Measurements from ENCODE around the gene PCYOX1L. TPM values are rescaled to one million over a fixed set of nuclear protein-coding genes. Genes with fewer than 3 reads are reported as not detected.

PCYOX1L gene
- total and polyA plus RNA-seq, 9 of the 15 experiments (the other 6 are each of a cell fraction or from before 2014, with no cell fraction given) = 2.3 to 17.9 (median 6.0) TPM

DNA sequence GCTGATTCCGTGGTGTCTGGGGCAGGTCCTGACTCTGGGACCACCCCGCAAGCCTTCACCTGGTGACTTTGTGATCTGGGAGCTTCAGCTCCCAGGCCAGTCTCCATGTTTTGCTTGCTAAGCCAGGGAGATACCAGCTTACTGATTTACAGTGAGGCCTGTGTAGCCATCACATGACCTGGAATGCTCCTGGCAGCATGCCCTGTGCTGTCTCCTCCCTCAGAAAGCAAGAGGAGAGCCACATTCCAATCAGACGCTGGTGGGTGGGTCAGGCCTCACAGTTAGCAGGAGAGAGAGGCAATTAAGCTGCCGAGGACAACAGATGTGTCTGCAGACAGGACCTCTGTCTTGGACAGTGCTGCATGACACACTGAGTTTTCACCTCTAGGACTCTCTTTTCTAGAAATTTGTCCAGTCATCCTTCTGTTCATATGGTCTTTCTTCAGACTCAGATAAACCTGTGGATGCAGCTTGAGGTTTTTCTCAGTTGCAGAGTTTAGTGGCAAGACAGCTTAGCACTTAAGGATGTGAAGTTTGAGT, 37.0 kb upstream of the PCYOX1L start (continued):
- TF ChIP-seq, protein P1, sequence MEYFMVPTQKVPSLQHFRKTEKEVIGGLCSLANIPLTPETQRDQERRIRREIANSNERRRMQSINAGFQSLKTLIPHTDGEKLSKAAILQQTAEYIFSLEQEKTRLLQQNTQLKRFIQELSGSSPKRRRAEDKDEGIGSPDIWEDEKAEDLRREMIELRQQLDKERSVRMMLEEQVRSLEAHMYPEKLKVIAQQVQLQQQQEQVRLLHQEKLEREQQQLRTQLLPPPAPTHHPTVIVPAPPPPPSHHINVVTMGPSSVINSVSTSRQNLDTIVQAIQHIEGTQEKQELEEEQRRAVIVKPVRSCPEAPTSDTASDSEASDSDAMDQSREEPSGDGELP (CRISPR knock-in tag; IDR thresholded peaks at IDR 0.05; ENCODE audit: borderline replicate concordance) = peak; percentile 87; the same call in 1 of the 2 replicates
- TF ChIP-seq SOX6 (IDR thresholded peaks at IDR 0.05) = peak; percentile 81
- peak; percentile 56 for TF ChIP-seq PHF20 (IDR thresholded peaks at IDR 0.05; ENCODE audit: partially characterized antibody)
- no peak for TF ChIP-seq FUS (optimal IDR thresholded peaks at IDR 0.05; ENCODE audit: low read depth, low read length)
- TF ChIP-seq SMARCB1 (IDR thresholded peaks at IDR 0.05; ENCODE audit: insufficient read length, low read depth) = peak; percentile 45
- TF ChIP-seq, protein P2, sequence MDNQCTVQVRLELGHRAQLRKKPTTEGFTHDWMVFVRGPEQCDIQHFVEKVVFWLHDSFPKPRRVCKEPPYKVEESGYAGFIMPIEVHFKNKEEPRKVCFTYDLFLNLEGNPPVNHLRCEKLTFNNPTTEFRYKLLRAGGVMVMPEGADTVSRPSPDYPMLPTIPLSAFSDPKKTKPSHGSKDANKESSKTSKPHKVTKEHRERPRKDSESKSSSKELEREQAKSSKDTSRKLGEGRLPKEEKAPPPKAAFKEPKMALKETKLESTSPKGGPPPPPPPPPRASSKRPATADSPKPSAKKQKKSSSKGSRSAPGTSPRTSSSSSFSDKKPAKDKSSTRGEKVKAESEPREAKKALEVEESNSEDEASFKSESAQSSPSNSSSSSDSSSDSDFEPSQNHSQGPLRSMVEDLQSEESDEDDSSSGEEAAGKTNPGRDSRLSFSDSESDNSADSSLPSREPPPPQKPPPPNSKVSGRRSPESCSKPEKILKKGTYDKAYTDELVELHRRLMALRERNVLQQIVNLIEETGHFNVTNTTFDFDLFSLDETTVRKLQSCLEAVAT (IDR thresholded peaks at IDR 0.05) = peak; percentile 14 to 25; a peak in 1 of 4 replicates
- TF ChIP-seq SMARCE1 (IDR thresholded peaks at IDR 0.05) = peak; percentile 86
- TF ChIP-seq, protein P3, sequence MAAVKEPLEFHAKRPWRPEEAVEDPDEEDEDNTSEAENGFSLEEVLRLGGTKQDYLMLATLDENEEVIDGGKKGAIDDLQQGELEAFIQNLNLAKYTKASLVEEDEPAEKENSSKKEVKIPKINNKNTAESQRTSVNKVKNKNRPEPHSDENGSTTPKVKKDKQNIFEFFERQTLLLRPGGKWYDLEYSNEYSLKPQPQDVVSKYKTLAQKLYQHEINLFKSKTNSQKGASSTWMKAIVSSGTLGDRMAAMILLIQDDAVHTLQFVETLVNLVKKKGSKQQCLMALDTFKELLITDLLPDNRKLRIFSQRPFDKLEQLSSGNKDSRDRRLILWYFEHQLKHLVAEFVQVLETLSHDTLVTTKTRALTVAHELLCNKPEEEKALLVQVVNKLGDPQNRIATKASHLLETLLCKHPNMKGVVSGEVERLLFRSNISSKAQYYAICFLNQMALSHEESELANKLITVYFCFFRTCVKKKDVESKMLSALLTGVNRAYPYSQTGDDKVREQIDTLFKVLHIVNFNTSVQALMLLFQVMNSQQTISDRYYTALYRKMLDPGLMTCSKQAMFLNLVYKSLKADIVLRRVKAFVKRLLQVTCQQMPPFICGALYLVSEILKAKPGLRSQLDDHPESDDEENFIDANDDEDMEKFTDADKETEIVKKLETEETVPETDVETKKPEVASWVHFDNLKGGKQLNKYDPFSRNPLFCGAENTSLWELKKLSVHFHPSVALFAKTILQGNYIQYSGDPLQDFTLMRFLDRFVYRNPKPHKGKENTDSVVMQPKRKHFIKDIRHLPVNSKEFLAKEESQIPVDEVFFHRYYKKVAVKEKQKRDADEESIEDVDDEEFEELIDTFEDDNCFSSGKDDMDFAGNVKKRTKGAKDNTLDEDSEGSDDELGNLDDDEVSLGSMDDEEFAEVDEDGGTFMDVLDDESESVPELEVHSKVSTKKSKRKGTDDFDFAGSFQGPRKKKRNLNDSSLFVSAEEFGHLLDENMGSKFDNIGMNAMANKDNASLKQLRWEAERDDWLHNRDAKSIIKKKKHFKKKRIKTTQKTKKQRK (IDR thresholded peaks at IDR 0.05; ENCODE audit: borderline replicate concordance, low read depth, low read length) = no peak
- no peak for TF ChIP-seq RHOXF2B (CRISPR knock-in tag; conservative IDR thresholded peaks at IDR 0.05)
- TF ChIP-seq RAD21 (CRISPR knock-in tag; conservative IDR thresholded peaks at IDR 0.05 in 1 of 2, IDR thresholded peaks at IDR 0.05 in 1 of 2) = 0 out of 4 replicates have a peak, but pooled peaks of 1 of the 2 experiments have one; percentile 10
- TF ChIP-seq, protein P4, sequence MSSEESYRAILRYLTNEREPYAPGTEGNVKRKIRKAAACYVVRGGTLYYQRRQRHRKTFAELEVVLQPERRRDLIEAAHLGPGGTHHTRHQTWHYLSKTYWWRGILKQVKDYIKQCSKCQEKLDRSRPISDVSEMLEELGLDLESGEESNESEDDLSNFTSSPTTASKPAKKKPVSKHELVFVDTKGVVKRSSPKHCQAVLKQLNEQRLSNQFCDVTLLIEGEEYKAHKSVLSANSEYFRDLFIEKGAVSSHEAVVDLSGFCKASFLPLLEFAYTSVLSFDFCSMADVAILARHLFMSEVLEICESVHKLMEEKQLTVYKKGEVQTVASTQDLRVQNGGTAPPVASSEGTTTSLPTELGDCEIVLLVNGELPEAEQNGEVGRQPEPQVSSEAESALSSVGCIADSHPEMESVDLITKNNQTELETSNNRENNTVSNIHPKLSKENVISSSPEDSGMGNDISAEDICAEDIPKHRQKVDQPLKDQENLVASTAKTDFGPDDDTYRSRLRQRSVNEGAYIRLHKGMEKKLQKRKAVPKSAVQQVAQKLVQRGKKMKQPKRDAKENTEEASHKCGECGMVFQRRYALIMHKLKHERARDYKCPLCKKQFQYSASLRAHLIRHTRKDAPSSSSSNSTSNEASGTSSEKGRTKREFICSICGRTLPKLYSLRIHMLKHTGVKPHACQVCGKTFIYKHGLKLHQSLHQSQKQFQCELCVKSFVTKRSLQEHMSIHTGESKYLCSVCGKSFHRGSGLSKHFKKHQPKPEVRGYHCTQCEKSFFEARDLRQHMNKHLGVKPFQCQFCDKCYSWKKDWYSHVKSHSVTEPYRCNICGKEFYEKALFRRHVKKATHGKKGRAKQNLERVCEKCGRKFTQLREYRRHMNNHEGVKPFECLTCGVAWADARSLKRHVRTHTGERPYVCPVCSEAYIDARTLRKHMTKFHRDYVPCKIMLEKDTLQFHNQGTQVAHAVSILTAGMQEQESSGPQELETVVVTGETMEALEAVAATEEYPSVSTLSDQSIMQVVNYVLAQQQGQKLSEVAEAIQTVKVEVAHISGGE (CRISPR knock-in tag; IDR thresholded peaks at IDR 0.05) = peak in 1 of 3 experiments; percentile 68; a peak in 2 of 6 replicates
- no peak for TF ChIP-seq ATF1 (CRISPR knock-in tag; IDR thresholded peaks at IDR 0.05)
- peak; percentile 68 for TF ChIP-seq ATF1 (tag; IDR thresholded peaks at IDR 0.05)
- TF ChIP-seq ZEB2 (IDR thresholded peaks at IDR 0.05) = peak; percentile 81
- TF ChIP-seq BHLHE40 (IDR thresholded peaks at IDR 0.05; ENCODE audit: low read length) = peak; percentile 85
- no peak for TF ChIP-seq JUN (IDR thresholded peaks at IDR 0.05; ENCODE audit: borderline replicate concordance, low read depth, low read length)
- TF ChIP-seq JUN (CRISPR knock-in tag; IDR thresholded peaks at IDR 0.05; ENCODE audit: borderline replicate concordance) = no peak
- TF ChIP-seq ZNF175 (CRISPR knock-in tag; IDR thresholded peaks at IDR 0.05; ENCODE audit: low read depth) = 0 out of 2 replicates have a peak, but pooled peaks have one; percentile 37
- TF ChIP-seq TEAD1 (CRISPR knock-in tag; IDR thresholded peaks at IDR 0.05) = peak; percentile 81 to 84
- no peak for TF ChIP-seq SMARCA5 (IDR thresholded peaks at IDR 0.05)

All from K562 (cell line).